ENCODE results near the gene DNAJB1. TPM values are rescaled to one million over a fixed set of nuclear protein-coding genes. Genes with fewer than 3 reads are reported as not detected.

Gene DNAJB1
- total and polyA plus RNA-seq, 2 experiments from 2014 or later: 41.8 to 82.8 TPM

DNA sequence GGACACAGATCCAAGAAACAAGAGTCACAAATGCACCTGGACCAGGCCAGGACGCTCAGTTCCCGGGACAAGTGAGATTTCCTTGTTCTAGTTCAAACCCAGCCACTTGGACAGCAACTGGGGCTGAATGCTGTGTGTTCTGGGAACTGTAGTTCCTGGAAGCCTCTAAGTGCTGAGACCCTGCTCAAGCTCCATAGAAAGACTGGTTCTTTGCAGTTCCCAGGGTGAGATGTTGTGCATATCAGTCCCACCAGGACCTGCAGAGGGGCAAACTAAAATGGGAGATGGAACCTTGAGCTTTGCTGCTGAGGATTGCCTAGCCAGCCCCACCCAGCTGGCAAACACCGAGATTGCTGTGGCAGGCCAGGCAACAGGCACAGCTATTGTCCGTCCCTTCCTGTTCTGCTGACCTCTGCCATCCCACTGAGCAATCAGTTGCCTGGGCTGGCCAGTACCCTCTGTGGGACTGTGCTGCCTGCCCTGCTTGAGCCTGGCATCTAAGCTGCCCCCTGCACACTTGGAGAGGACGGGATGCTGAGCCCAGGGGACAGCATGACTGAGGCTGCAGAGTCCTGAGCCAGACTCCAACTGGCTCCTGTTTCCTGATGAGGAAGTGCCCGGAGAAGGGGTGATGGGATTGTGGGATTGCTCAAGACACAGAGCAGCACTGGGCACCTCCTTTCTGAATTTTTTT, 20.8 kb downstream of the DNAJB1 start:
- Histone ChIP-seq H3K36me3 (no peaks in the 10 kb centered on the region), H3K4me1 (ENCODE audit: low read depth) (no peaks in the 10 kb centered on the region), H3K4me3 (no peak overlapping the region), H3K9me3 (ENCODE audit: low read depth) (no peaks in the 10 kb centered on the region), H3K27me3 (no peaks in the 10 kb centered on the region), H3K27ac (no peak overlapping the region)
- DNase-seq (ENCODE audit: low read depth in 1 of 2, low spot score in 1 of 2): peak; percentile 33
- TF ChIP-seq, protein P1, sequence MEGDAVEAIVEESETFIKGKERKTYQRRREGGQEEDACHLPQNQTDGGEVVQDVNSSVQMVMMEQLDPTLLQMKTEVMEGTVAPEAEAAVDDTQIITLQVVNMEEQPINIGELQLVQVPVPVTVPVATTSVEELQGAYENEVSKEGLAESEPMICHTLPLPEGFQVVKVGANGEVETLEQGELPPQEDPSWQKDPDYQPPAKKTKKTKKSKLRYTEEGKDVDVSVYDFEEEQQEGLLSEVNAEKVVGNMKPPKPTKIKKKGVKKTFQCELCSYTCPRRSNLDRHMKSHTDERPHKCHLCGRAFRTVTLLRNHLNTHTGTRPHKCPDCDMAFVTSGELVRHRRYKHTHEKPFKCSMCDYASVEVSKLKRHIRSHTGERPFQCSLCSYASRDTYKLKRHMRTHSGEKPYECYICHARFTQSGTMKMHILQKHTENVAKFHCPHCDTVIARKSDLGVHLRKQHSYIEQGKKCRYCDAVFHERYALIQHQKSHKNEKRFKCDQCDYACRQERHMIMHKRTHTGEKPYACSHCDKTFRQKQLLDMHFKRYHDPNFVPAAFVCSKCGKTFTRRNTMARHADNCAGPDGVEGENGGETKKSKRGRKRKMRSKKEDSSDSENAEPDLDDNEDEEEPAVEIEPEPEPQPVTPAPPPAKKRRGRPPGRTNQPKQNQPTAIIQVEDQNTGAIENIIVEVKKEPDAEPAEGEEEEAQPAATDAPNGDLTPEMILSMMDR (IDR thresholded peaks at IDR 0.05; ENCODE audit: low read depth, low read length): no peak

DNA sequence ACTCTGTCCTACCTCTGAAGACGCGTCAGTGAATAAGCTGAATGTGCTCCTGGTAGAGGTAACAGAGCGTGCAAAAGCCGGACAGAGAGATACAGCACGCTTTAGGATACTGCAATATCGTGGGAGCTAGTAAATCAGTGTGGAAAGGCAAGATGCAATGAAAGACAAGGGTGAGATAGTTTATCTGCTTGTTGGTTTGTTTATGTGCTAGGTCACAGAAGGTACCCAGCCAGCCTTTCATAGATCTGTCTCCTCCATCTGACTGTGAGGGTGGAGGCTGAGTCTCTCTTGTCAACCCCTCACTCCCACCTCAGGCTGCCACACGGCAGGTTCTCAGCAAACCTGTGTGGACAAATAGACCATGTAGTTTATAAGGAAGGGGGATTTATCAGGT, 21.4 kb downstream of the DNAJB1 start:
- H3K27ac ChIP-seq: peak overlapping the region; percentile 27
- H3K4me1 ChIP-seq (ENCODE audit: low read depth): no peaks in the 10 kb centered on the region
- TF ChIP-seq, protein P1 (IDR thresholded peaks at IDR 0.05; ENCODE audit: low read depth, low read length): no peak
- no peak overlapping the region for H3K4me3 ChIP-seq
- H3K36me3 ChIP-seq: no peaks in the 10 kb centered on the region
- DNase-seq (ENCODE audit: low read depth in 1 of 2, low spot score in 1 of 2): no peak
- H3K9me3 ChIP-seq (ENCODE audit: low read depth): no peaks in the 10 kb centered on the region
- no peaks in the 10 kb centered on the region for H3K27me3 ChIP-seq

DNA sequence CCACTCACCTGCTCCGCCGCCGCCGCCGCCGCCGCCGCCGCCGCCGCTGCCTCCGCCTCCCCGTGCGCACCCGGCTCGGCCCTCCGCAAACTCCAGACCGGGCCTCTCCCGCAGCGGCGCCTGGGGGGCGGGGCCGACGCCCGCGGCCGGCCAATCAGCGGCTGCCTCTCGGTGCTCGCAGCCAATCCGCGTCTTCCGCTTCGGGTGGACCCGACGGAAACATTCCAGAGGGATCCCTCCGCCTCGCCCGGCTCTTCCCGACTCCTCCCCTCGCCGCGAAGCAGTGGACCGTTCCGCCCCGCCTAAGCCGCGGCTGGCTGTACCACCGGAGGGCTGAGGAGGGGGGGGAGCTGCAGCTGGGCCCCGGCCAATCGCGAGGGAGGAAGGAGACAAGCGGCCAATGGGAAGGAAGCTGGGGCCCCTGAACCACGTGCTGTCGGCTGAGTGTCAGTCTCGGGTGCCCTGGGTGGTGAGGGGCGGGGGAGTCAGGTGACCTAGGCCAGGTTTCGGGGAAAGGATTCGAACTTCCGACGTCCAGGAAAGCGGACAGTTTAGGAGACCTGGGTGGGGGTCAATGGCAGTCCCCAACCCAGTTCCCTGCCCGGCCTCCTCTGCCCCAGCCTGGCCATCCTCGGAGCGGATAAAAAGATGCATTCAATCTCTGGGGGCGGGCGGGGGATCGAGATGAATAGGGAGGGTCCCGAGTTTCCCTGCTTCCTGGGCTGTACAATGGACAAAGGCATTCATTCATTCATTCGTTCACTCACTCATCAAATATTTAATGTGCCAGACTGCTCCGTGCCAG, 22.0 kb downstream of the DNAJB1 start, which contains the start of gene GIPC1:
Gene GIPC1, minus strand, starts transcription at position 99 of the 805 bp plus-strand sequence. CDS start 13,151 bp downstream, outside the sequence.
- H3K9me3 ChIP-seq (ENCODE audit: low read depth): no peaks in the 10 kb centered on the region
- H3K36me3 ChIP-seq: no peaks in the 10 kb centered on the region
- TF ChIP-seq, protein P1 (IDR thresholded peaks at IDR 0.05; ENCODE audit: low read depth, low read length): no peak

DNA sequence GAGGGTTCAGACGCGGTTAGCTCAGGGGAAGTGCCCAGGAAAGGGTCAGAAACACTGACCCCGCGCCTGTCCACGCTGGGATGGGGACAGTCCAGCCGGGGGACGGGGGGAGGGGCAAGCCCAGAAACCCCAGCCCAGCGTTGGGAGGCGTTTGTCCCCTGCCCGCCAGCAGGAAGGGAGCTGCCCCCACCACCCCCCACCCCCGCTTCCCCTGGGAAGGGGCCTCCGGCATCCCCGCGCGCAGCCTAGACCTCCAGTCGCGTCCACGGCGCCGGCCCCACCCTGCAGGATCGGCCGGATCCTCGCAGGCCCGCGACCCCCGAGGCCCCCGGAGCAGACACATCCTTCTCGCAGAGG, 22.5 kb downstream of the DNAJB1 start:
- Histone ChIP-seq H3K4me1 (ENCODE audit: low read depth) (no peaks in the 10 kb centered on the region), H3K4me3 (peak overlapping the region; percentile 69), H3K27ac (no peak overlapping the region), H3K9me3 (ENCODE audit: low read depth) (no peaks in the 10 kb centered on the region), H3K36me3 (no peaks in the 10 kb centered on the region), H3K27me3 (no peaks in the 10 kb centered on the region)
- TF ChIP-seq, protein P1 (IDR thresholded peaks at IDR 0.05; ENCODE audit: low read depth, low read length): no peak
- no peak for DNase-seq (ENCODE audit: low read depth in 1 of 2, low spot score in 1 of 2)

More for the DNA sequence above, 22.0 kb downstream of the DNAJB1 start, which contains the start of gene GIPC1:
- Histone ChIP-seq H3K27ac (peak within 1 kb of the TSS; percentile 27), H3K27me3 (no peaks in the 10 kb centered on the region), H3K4me3 (peak within 1 kb of the TSS; percentile 69), H3K4me1 (ENCODE audit: low read depth) (no peaks in the 10 kb centered on the region)
- peak; percentile 99 to 100 for DNase-seq (ENCODE audit: low read depth in 1 of 2, low spot score in 1 of 2)

DNA sequence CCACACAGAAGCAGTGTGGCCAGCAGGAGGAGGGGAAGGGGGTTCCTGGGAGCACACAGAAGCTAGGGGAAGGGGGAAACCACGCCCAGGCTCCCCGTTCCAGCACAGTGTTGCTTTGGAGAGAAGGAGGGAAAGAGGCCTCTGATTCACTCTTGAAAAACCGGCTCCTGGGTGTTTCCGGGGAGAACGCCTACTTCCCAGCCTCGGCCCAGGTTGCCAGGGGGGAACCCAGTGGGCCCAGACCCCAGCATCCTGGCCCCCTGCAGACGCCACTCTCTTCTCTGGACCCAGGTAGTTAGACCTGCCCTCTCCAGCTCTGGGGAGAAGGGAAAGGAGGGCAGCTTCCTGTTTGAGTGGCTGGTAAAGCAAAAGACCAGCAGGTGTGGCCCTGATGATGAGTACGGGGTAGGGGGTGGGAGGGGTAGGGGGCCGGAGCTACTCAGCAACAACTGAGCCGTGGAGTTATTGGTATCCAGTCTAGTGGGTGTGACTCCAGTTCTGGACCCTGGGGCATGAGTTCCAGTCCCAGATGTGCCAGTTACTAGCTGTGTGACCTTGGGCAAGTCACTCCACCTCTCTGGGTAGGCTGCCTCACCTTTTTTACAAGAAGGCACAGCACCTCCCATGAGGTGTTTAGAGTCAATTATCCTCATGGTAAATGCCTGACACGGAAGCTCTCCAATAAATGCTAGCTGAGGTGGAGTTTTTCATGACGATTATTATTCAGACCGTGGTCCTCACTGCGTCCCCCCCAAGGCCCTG, 23.1 kb downstream of the DNAJB1 start:
- peak overlapping the region; percentile 69 for H3K4me3 ChIP-seq
- TF ChIP-seq, protein P1 (IDR thresholded peaks at IDR 0.05; ENCODE audit: low read depth, low read length): no peak
- DNase-seq (ENCODE audit: low read depth in 1 of 2, low spot score in 1 of 2): no peak
- no peaks in the 10 kb centered on the region for H3K36me3 ChIP-seq
- no peak overlapping the region for H3K27ac ChIP-seq
- no peaks in the 10 kb centered on the region for H3K4me1 ChIP-seq (ENCODE audit: low read depth)
- H3K27me3 ChIP-seq: no peaks in the 10 kb centered on the region
- no peaks in the 10 kb centered on the region for H3K9me3 ChIP-seq (ENCODE audit: low read depth)
